MM.1S (cell line): ENCODE results near the gene LOXL4.

Experiments
- DNase-seq: peaks from one replicate; pipeline ENCODE4 v3.0.0-alpha.2; 2015
- H2AFZ ChIP-seq: fragments of 300-600 bp; sonication (generic); 2 replicates; pipeline ENCODE4 v1.6.0; 2016; ENCODE audit warnings: antibody characterized with exemption, low read length
- H3F3A ChIP-seq: fragments of 300-600 bp; sonication (generic); 2 replicates; pipeline ENCODE4 v1.6.1; 2016; ENCODE audit warnings: mild to moderate bottlenecking, antibody characterized with exemption, low read length, moderate library complexity, mixed read lengths; ENCODE audit not compliant: insufficient read depth
- H3K27ac ChIP-seq: fragments of 300-600 bp; sonication (generic); 2 replicates; pipeline ENCODE4 v1.5.1; 2016; ENCODE audit warnings: mild to moderate bottlenecking, low read length
- H3K27me3 ChIP-seq: fragments of 300-600 bp; sonication (generic); replicated peaks from 2 replicates; pipeline ENCODE4 v1.6.0; 2016; ENCODE audit warnings: low read length; ENCODE audit not compliant: insufficient read depth
- H3K36me3 ChIP-seq: fragments of 300-600 bp; sonication (generic); replicated peaks from 2 replicates; pipeline ENCODE4 v1.6.1; 2016; ENCODE audit warnings: mild to moderate bottlenecking, low read length, mixed read lengths; ENCODE audit not compliant: insufficient read depth
- H3K4me1 ChIP-seq: fragments of 300-600 bp; sonication (generic); 2 replicates; pipeline ENCODE4 v1.6.1; 2016; ENCODE audit warnings: low read length, mixed read lengths
- H3K4me2 ChIP-seq: fragments of 300-600 bp; sonication (generic); 2 replicates; pipeline ENCODE4 v1.6.0; 2016; ENCODE audit warnings: low read depth, low read length
- H3K4me3 ChIP-seq: fragments of 300-600 bp; sonication (generic); 2 replicates; pipeline ENCODE4 v1.5.1; 2016; ENCODE audit warnings: low read length, mixed read lengths
- H3K79me2 ChIP-seq: fragments of 300-600 bp; sonication (generic); 2 replicates; pipeline ENCODE4 v1.6.1; 2016; ENCODE audit warnings: mixed run types, low read length, mixed read lengths
- H3K9ac ChIP-seq: fragments of 300-600 bp; sonication (generic); 2 replicates; pipeline ENCODE4 v1.6.1; 2016; ENCODE audit warnings: low read length, mixed read lengths
- H3K9me2 ChIP-seq: fragments of 300-600 bp; sonication (generic); replicated peaks from 2 replicates; pipeline ENCODE4 v1.6.1; 2016; ENCODE audit warnings: mild to moderate bottlenecking, low read length, mixed read lengths; ENCODE audit not compliant: insufficient read depth
- H3K9me3 ChIP-seq: fragments of 300-600 bp; sonication (generic); replicated peaks from 2 replicates; pipeline ENCODE4 v1.6.1; 2016; ENCODE audit warnings: mild to moderate bottlenecking, low read length, mixed read lengths; ENCODE audit not compliant: insufficient read depth
- H4K20me1 ChIP-seq: fragments of 300-600 bp; sonication (generic); 2 replicates; pipeline ENCODE4 v1.6.1; 2016; ENCODE audit warnings: mild to moderate bottlenecking, low read length, moderate library complexity, mixed read lengths; ENCODE audit not compliant: insufficient read depth
- CTCF ChIP-seq: fragments of 300-600 bp; sonication (generic); IDR thresholded peaks from 2 replicates; pipeline ENCODE4 v1.5.1; 2016; ENCODE audit warnings: antibody characterized with exemption, low read length, mixed read lengths
- EZH2 ChIP-seq: fragments of 300-600 bp; sonication (generic); optimal IDR thresholded peaks from 2 replicates; pipeline ENCODE3; 2017; ENCODE audit warnings: low read depth, mild to moderate bottlenecking, antibody characterized with exemption, low read length, mixed read lengths
- EZH2phosphoT487 ChIP-seq: fragments of 300-600 bp; sonication (generic); IDR thresholded peaks from 2 replicates; pipeline ENCODE4 v1.6.1; 2018; ENCODE audit warnings: antibody characterized with exemption, low read length

LOXL4 gene

GRCh38 chr10:98292971-98293370, 25.0 kb upstream of the LOXL4 start:
- H3K9ac ChIP-seq = no peak overlapping the region
- no peaks in the 10 kb centered on the region for H3K27me3 ChIP-seq
- no peak overlapping the region for H3K4me2 ChIP-seq
- TF ChIP-seq CTCF (no peak), EZH2phosphoT487 (no peak), EZH2 (no peak)
- no peaks in the 10 kb centered on the region for H3K79me2 ChIP-seq
- H4K20me1 ChIP-seq = no peaks in the 10 kb centered on the region
- no peaks in the 10 kb centered on the region for H3F3A ChIP-seq
- peaks cover 15% of the 10 kb centered on the region for H3K4me1 ChIP-seq
- H3K9me2 ChIP-seq = no peaks in the 10 kb centered on the region
- no peak for DNase-seq
- H3K9me3 ChIP-seq = no peaks in the 10 kb centered on the region
- no peak overlapping the region for H3K27ac ChIP-seq
- H2AFZ ChIP-seq = no peak overlapping the region
- H3K4me3 ChIP-seq = no peak overlapping the region
- H3K36me3 ChIP-seq = no peaks in the 10 kb centered on the region

GRCh38 chr10:98289802-98290209, 21.8 kb upstream of the LOXL4 start:
- H3K4me3 ChIP-seq = no peak overlapping the region
- no peaks in the 10 kb centered on the region for H3K27me3 ChIP-seq
- H3K4me2 ChIP-seq = no peak overlapping the region
- H3K79me2 ChIP-seq = no peaks in the 10 kb centered on the region
- H3K9ac ChIP-seq = no peak overlapping the region
- H3K36me3 ChIP-seq = no peaks in the 10 kb centered on the region
- H3K9me2 ChIP-seq = no peaks in the 10 kb centered on the region
- no peak for DNase-seq
- H3K27ac ChIP-seq = no peak overlapping the region
- no peaks in the 10 kb centered on the region for H3F3A ChIP-seq
- H3K9me3 ChIP-seq = no peaks in the 10 kb centered on the region
- H4K20me1 ChIP-seq = no peaks in the 10 kb centered on the region
- TF ChIP-seq EZH2 = no peak
- no peak for TF ChIP-seq EZH2phosphoT487
- TF ChIP-seq CTCF = no peak
- H2AFZ ChIP-seq = no peak overlapping the region
- no peaks in the 10 kb centered on the region for H3K4me1 ChIP-seq

GRCh38 chr10:98287321-98287720, 19.3 kb upstream of the LOXL4 start:
- Histone ChIP-seq H3K4me2 (no peak overlapping the region), H3K9ac (no peak overlapping the region), H3K36me3 (no peaks in the 10 kb centered on the region), H4K20me1 (no peaks in the 10 kb centered on the region), H3K27ac (no peak overlapping the region), H3K9me2 (no peaks in the 10 kb centered on the region), H3K9me3 (no peaks in the 10 kb centered on the region), H3F3A (no peaks in the 10 kb centered on the region), H2AFZ (no peak overlapping the region), H3K27me3 (no peaks in the 10 kb centered on the region), H3K4me3 (no peak overlapping the region), H3K4me1 (no peaks in the 10 kb centered on the region), H3K79me2 (no peaks in the 10 kb centered on the region)
- DNase-seq = no peak
- TF ChIP-seq EZH2 = no peak
- no peak for TF ChIP-seq EZH2phosphoT487
- no peak for TF ChIP-seq CTCF
